Activated CD8-positive, alpha-beta memory T cell treated with anti-CD3 and anti-CD28 coated beads for 24 hours (primary cell): Measurements from ENCODE around the gene GNAZ.
"Not testable (repeated sequence)": the region's sequence is repeated elsewhere in the genome, so short reads cannot be mapped to it uniquely, and the experiment has no call there.

Experiments used
- DNase-seq: peaks from one replicate; pipeline ENCODE4 v3.0.0-alpha.2; 2020

The GNAZ gene

GRCh38 chr22:23045461-23045860 is 24.9 kb upstream of the GNAZ start:
- DNase-seq, result no peak

- DNase-seq, result no peak
Observed at GRCh38 chr22:23047265-23047664, 23.1 kb upstream of the GNAZ start.

- DNase-seq, result no peak
Observed at GRCh38 chr22:23047742-23048141, 22.6 kb upstream of the GNAZ start.

GRCh38 chr22:23050546-23050945 is 19.8 kb upstream of the GNAZ start:
- not testable (repeated sequence) for DNase-seq

- DNase-seq, result no peak
Observed at GRCh38 chr22:23053051-23053707, 17.1 kb upstream of the GNAZ start.

GRCh38 chr22:23053912-23054530 is 16.3 kb upstream of the GNAZ start:
- DNase-seq, result peak; percentile 51

GRCh38 chr22:23054531-23055257 is 15.6 kb upstream of the GNAZ start:
- DNase-seq, result no peak

- no peak for DNase-seq
Observed at GRCh38 chr22:23055449-23056179, 14.7 kb upstream of the GNAZ start.

- DNase-seq, result no peak
Observed at GRCh38 chr22:23057331-23057730, 13.0 kb upstream of the GNAZ start.

- no peak for DNase-seq
Observed at GRCh38 chr22:23058063-23058462, 12.3 kb upstream of the GNAZ start.

- DNase-seq, result peak; percentile 42
Observed at GRCh38 chr22:23058481-23059283, 11.6 kb upstream of the GNAZ start.

- DNase-seq, result peak; percentile 50
Observed at GRCh38 chr22:23059284-23059948, 10.9 kb upstream of the GNAZ start.

- peak; percentile 48 for DNase-seq
Observed at GRCh38 chr22:23060612-23061400, 9.5 kb upstream of the GNAZ start.

GRCh38 chr22:23061471-23062280 is 8.6 kb upstream of the GNAZ start:
- no peak for DNase-seq

GRCh38 chr22:23062616-23063538 is 7.4 kb upstream of the GNAZ start:
- DNase-seq, result no peak

GRCh38 chr22:23063539-23064380 is 6.6 kb upstream of the GNAZ start:
- no peak for DNase-seq

GRCh38 chr22:23064381-23065068 is 5.8 kb upstream of the GNAZ start:
- peak; percentile 48 for DNase-seq

- DNase-seq, result no peak
Observed at GRCh38 chr22:23065069-23065451, 5.3 kb upstream of the GNAZ start.
